ENCODE measurements around the gene CTU2. TPM values are rescaled to one million over a fixed set of nuclear protein-coding genes. Genes with fewer than 3 reads are reported as not detected.

CTU2 gene
- total RNA-seq, 1 donor from 2014 or later, result 15.0 TPM

DNA sequence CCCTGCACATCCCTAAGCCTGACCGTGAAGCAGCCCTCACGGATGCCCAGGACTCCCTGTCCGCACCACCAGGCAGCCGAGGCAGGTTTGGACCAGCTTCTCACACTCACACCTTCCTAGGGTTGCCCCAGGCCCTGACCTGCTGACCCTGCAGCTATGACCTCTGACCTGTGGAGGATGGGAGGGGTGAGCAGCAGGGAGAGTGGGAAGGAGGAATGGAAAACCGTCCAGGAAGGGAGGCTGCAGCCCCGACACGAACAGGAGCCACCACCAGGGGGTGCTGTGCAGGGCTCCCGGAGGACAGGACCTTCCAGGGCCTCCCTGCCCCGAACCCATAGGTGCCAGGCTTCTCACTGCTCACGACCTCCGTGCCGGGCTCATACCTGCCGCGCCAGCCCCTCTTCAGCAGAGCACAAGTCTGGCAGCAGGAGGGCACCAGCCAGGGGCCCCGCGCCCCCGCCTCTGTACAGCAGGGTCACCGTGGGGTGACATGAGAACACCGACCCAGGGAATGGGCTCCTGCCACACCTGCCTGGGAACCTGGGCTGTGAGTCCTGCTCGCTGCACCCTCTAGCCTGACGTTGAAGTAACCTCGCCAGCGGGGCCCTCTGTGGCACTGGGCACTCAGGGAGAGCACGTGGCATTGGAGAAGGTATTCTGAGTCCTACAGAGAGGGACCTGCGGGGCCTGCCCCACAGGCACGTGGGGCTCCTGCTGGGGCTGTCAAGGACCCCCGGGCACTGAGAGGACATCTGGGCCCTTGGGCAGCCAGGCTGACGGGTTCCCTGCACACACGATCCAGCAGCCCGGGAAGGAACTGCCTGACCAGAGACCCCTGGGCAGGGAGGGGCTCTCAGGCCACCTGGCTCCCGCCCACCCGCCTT lies 37.6 kb downstream of the CTU2 start:
- peak; percentile 76 for DNase-seq (ENCODE audit: low spot score)

DNA sequence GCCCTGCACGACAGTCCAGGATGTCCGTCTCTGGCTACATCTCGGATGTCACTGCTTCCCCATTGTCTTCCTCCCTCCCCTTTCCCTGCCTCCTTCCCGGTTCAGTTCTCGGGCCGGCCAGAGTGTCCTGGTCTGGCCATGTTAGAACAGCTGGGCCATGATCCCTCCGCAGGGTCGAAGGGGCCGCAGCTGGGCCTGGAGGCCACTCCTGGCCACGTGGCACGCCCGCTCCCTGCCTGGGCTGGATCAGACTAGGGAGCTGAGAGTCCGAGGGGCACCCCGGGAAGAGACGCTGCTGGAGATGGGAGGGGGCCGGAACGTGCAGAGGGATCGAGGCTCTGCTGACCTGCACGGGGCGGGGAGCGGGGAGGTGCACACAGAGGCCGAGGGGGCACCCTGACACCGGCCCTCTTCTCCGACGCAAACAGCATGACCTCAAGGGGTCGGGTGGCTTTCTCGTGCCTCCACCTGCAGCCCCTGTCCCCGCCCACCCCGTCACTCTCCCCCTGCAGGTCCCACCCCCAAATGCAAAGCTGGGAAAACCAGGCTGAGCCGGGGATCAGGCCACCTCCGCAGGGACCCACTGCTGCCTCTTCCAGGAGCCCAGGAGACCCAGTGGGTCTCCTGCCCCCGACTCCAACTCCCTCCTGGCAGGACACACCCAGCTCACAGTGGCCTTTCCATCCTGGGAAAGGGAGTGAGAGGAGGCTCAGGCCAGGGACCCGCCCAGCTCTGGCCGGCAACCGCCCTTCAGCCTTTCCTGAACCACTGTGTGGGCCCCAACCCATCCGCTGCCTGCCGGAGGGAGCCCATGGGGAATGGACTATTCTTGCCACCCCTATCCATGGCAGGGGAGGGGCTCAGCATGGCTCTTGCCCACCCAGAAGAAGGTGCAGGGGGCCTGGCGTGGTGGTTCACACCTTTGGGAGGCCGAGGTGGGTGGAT lies 38.5 kb downstream of the CTU2 start:
- DNase-seq (ENCODE audit: low spot score), result no peak

- DNase-seq (ENCODE audit: low spot score), result no peak
Observed at GRCh38 chr16:88746506-88746905, 40.2 kb downstream of the CTU2 start.

GRCh38 chr16:88747588-88748301 lies 41.4 kb downstream of the CTU2 start:
- no peak for DNase-seq (ENCODE audit: low spot score)

DNA sequence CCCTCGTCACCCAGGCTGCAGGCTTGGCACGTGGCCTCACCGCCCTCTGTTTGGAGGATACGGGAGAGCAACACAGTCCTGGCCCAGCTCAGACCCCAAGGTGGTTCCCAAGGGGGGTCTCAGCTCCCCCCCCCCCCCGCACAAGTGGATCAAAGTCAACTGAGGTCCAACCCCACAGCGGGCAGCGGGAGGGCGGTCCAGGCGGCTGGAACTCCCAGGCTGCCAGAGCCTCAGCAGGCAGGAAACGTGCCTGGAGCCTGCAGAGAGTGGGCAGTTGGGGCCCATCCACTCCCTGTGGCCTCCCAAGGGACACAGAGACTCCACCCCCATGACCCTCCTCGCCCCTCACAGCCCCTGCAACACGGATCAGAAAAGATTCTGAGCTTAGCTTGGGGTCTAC lies 42.1 kb downstream of the CTU2 start:
- no peak for DNase-seq (ENCODE audit: low spot score)

- DNase-seq (ENCODE audit: low spot score), result no peak
Observed at GRCh38 chr16:88749358-88749757, 43.1 kb downstream of the CTU2 start.

DNA sequence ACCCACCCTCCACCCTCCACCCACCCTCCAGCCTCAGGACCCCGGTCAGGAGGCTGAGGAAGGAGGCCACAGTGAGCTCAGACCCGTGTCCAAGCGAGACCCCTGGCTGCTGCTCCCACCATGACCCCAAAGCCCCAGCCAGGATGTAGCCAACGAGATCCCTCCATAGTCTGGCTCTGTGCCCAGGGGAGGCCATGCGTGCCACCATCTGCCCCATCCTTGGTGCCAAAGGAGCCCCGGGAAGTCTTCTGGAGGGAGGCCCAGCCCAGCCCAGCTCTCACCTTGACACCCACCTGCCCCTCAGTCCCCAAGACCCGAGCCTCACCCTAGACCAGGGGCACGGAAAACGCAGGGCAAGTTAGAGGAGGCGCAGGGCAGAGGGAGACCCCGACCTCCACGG lies 44.6 kb downstream of the CTU2 start:
- DNase-seq (ENCODE audit: low spot score), result no peak

- no peak for DNase-seq (ENCODE audit: low spot score)
Observed at GRCh38 chr16:88752386-88753002, 46.2 kb downstream of the CTU2 start.

- no peak for DNase-seq (ENCODE audit: low spot score)
Observed at GRCh38 chr16:88753191-88753590, 46.9 kb downstream of the CTU2 start.

- no peak for DNase-seq (ENCODE audit: low spot score)
Observed at GRCh38 chr16:88753602-88754001, 47.3 kb downstream of the CTU2 start.

DNA sequence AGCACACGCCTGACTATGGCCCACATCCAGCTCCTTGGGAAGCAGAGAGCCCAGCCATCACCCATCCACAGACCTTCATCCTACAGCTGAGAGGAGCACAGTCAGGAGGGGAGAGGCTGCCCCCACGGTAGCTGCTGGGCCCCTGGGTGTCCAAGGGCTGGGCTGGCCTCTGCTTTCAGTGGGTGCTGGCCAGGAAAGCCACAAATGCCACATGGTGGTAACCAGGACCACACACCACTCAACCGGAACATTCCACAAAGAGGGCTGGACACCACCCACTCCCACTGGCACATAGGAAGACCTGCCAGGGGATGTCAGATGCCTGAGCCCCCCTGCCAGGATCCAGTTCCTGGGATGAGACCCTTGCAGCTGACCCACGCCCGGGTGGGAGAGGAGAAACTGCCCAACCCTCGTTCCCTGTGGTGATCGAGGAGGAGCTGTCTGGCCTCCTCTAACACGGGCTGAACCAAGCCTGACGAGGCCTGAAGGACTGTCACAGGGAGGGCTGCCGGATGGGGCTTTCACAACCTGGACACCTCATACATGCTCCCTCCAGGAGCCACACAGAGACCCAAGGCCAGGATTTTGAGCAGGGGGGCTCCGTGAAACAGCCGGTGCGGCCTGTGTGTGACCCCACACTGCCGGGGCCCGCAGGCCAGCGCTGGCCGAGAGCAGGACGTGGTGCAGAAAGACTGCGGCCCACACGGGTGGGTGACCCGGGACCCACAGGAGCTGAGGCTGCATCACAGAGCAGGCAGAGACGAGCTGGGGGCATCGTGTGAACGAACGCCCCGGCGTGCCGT lies 48.0 kb downstream of the CTU2 start:
- DNase-seq (ENCODE audit: low spot score), result no peak

DNA sequence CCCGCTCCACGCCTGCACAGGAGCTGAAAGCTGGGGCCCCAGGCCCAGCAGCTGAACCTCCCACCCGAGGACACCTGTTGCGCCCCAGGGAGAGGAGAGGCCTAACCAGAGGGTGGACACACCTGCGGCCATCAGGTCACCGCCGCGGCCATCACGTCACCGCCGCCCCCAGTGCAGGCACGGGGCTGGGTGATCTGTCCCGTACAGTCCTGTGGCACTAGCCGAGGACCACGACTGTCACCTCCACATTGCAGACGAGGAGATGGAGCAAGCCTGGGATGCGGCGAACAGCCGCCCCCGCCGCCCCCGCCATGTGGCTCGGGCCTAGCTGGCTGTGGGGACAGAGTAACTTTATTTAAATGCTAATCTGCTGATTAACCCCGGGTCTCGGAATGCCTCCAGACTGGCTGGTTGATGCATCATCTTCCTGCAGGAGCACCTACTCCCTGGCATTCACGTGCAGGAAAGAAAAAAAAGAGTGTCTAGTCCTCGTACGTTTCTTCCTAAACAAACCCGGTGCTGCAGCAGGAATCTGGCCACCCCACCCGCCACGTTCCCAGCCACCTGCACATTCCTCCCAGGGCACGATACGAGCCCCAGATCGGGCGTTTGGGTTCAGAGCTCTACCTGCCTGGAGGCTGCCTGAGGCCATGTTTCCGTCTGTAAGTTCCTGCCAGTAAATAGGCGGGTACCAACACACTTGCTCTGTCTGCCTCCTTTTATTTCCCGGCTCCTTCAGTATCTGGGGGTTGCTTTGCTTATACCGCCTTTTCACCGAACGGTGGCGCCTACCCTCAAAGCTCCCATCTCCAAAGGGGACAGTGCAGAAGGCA lies 48.8 kb downstream of the CTU2 start:
- no peak for DNase-seq (ENCODE audit: low spot score)

GRCh38 chr16:88755745-88756443 lies 49.6 kb downstream of the CTU2 start:
- no peak for DNase-seq (ENCODE audit: low spot score)

DNA sequence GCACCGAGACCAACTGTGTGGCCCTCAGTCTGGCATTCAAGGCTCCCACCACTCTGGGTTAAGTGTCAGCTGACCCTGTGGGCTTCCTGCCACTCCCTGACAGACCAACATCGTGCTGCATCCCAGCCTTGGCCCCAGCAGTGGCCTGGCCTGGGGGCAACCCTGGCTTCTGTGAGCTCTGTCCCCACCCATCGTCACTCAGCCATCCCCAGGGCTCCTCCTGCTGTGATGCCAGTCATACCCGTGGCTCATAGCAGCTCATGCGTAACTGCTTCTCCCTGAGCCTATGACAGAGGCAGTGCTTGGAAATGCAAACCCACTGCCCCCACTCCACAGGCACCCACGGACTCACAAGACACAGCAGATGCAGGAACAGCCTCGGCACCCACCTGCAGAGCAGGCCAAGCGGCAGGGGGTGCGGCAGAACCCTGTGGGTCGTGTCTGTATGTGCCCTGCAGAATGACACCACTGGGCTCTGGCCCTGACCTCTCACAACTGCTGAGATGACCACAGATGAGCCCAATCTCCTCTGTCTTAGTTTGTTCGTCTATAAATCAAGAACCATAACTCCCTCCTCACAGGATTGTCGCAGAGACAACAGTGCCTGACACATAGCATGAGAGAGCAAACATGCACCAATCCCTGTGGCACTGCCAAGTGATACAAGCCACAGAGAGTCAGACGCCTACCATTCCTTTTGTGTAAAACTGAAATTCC lies 52.1 kb downstream of the CTU2 start:
- DNase-seq (ENCODE audit: low spot score), result no peak

GRCh38 chr16:88758944-88759244 lies 52.6 kb downstream of the CTU2 start:
- DNase-seq (ENCODE audit: low spot score), result no peak

DNA sequence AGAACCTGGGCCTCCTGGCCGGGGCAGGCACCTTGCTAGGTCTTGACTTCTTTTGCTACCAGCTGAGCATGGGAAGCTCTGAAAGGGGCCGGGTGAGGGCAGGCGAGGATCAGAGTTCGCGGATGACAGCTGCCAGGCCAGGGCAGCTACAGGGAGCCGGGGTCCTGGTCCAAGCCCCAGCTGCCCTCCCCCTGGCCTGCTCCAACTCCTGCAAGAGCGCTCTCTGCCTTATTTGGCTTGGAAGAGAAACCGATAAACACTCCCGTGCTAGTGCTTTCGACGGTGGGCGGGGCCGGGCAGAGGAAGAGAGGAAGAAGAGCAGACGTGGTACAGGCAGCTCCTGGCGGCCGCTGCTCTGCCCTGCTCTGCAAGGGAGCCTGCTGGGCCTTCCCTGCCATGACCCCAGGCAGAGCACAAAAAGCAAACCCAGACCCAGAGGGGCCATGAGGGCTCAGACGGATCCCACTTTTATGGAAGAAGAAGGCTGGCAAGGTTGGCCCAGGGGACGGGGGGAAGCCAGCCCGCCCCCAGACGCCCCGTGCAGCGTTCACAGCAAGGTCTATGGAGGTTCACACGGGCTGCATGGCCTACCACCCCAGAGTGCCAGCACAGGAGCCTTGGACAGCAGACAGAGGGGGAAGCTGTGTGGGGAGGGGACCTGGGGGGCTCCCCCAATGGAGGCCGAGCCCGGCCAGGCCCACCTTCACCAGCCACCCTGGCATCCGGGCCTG lies 53.1 kb downstream of the CTU2 start:
- DNase-seq (ENCODE audit: low spot score), result peak; percentile 72

DNA sequence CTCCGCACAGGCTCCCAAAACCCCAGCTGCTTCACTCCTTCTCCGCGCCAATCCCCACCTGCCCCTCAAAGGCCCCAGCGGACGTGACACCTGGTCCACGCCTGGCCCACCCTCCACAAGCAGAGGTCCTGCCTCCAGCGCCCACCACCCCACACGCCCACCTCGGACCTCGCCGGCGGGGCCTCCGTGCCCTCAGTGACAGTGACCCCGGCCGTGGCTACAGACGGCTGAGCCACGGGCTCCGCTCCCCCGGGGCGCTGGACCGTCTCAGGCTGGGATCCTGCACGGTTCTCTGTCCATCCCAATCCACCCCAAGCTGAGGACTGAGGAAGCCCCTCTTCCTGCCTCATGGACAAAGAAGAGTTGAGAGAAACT lies 53.7 kb downstream of the CTU2 start:
- no peak for DNase-seq (ENCODE audit: low spot score)

Data from mucosa of gallbladder (tissue), 1 donor.